HL-60/S4 treated with phorbol 12-myristate 13-acetate at 8.2 ng/mL for 4 days and 3 days (cell line): Measurements from ENCODE around the gene KRTAP21-3.

Experiments used
- in situ Hi-C: fragments of 300-500 bp; cut with MboI; formaldehyde crosslinking; loops from 2 replicates; pipeline ENCODE4 v1.15.0; 2022; ENCODE audit warnings: low sequenced_read_pairs

The KRTAP21-3 gene

GRCh38 chr21:30668776-30669175 lies 49.8 kb downstream of the KRTAP21-3 start:
- in situ Hi-C loops: no loop called here
